Osteoblast (primary cell): Measurements from ENCODE around the gene ADGRD1. TPM values are rescaled to one million over a fixed set of nuclear protein-coding genes. Genes with fewer than 3 reads are reported as not detected.

ENCODE experiments used
- DNase-seq: peaks from one replicate; pipeline ENCODE4 v3.0.0; 2011; ENCODE audit warnings: low spot score, mixed read lengths; ENCODE audit not compliant: insufficient read length; ENCODE audit errors: missing footprints
- H2AFZ ChIP-seq: 2 replicates; pipeline ENCODE4 v1.6.0; 2011; ENCODE audit warnings: mild to moderate bottlenecking, low read length
- H3K27ac ChIP-seq: 2 replicates; pipeline ENCODE4 v1.5.1; 2011; ENCODE audit warnings: mild to moderate bottlenecking, low read depth, low read length, moderate library complexity
- H3K27me3 ChIP-seq: 2 replicates; pipeline ENCODE4 v1.6.0; 2012; ENCODE audit warnings: mild to moderate bottlenecking, control low read depth, inconsistent platforms, low read length, moderate library complexity; ENCODE audit not compliant: insufficient read depth
- H3K36me3 ChIP-seq: 2 replicates; pipeline ENCODE4 v1.5.1; 2011; ENCODE audit warnings: mild to moderate bottlenecking, low read length, control low read depth, moderate library complexity; ENCODE audit not compliant: insufficient read depth
- H3K4me1 ChIP-seq: 2 replicates; pipeline ENCODE4 v1.5.1; 2011; ENCODE audit warnings: mild to moderate bottlenecking, low read length, control low read depth, moderate library complexity; ENCODE audit not compliant: insufficient read depth
- H3K4me2 ChIP-seq: 2 replicates; pipeline ENCODE4 v1.6.0; 2011; ENCODE audit warnings: mild to moderate bottlenecking, low read length; ENCODE audit not compliant: insufficient read depth
- H3K4me3 ChIP-seq: fragments of 200-600 bp; sonication (generic); 3 replicates; pipeline ENCODE4 v1.5.1; 2012; ENCODE audit warnings: mild to moderate bottlenecking, low read length, inconsistent platforms; ENCODE audit not compliant: insufficient read depth
- H3K79me2 ChIP-seq: 2 replicates; pipeline ENCODE4 v1.6.0; 2012; ENCODE audit warnings: mild to moderate bottlenecking, low read length, control low read depth, inconsistent platforms; ENCODE audit not compliant: insufficient read depth
- H3K9me3 ChIP-seq: 2 replicates; pipeline ENCODE4 v1.5.1; 2011; ENCODE audit warnings: low read depth, low read length, control low read depth
- H4K20me1 ChIP-seq: 2 replicates; pipeline ENCODE4 v1.6.0; 2012; ENCODE audit warnings: mild to moderate bottlenecking, low read length, control low read depth; ENCODE audit not compliant: insufficient read depth
- CTCF ChIP-seq: IDR thresholded peaks from 2 replicates; pipeline ENCODE4 v1.5.1; 2011; ENCODE audit warnings: mild to moderate bottlenecking, low read depth, low read length, moderate library complexity; ENCODE audit errors: extremely low read depth
- total RNA-seq: library from RNA; depleted of rRNA; stranded (reverse); fragments of >200 nt; gene quantifications from 2 replicates; pipeline ENCODE4 v1.2.3, GENCODE V29; 2012

Gene ADGRD1
- total RNA-seq, 1 donor: 0.72 TPM

GRCh38 chr12:130981074-130981742, 27.5 kb downstream of the ADGRD1 start:
- no peak for TF ChIP-seq CTCF
- Histone ChIP-seq H3K27me3 (no peaks in the 10 kb centered on the region), H3K79me2 (no peaks in the 10 kb centered on the region), H3K9me3 (no peaks in the 10 kb centered on the region), H4K20me1 (no peaks in the 10 kb centered on the region), H3K4me1 (no peaks in the 10 kb centered on the region), H3K4me2 (no peak overlapping the region), H3K36me3 (no peaks in the 10 kb centered on the region), H3K4me3 (no peak overlapping the region), H2AFZ (no peak overlapping the region), H3K27ac (no peak overlapping the region)
- no peak for DNase-seq

GRCh38 chr12:130981911-130982310, 28.2 kb downstream of the ADGRD1 start:
- Histone ChIP-seq H3K27me3 (no peaks in the 10 kb centered on the region), H3K4me3 (no peak overlapping the region), H3K4me1 (no peaks in the 10 kb centered on the region), H3K9me3 (no peaks in the 10 kb centered on the region), H3K27ac (no peak overlapping the region), H3K79me2 (no peaks in the 10 kb centered on the region), H3K4me2 (no peak overlapping the region), H2AFZ (no peak overlapping the region), H3K36me3 (no peaks in the 10 kb centered on the region), H4K20me1 (no peaks in the 10 kb centered on the region)
- DNase-seq: no peak
- TF ChIP-seq CTCF: no peak

- Histone ChIP-seq H2AFZ (no peak overlapping the region), H3K9me3 (no peaks in the 10 kb centered on the region), H4K20me1 (no peaks in the 10 kb centered on the region), H3K4me3 (no peak overlapping the region), H3K4me1 (no peaks in the 10 kb centered on the region), H3K27ac (no peak overlapping the region), H3K4me2 (no peak overlapping the region), H3K79me2 (no peaks in the 10 kb centered on the region), H3K36me3 (no peaks in the 10 kb centered on the region), H3K27me3 (no peaks in the 10 kb centered on the region)
- TF ChIP-seq CTCF: no peak
- no peak for DNase-seq
Measured at GRCh38 chr12:130982565-130983225, 29.0 kb downstream of the ADGRD1 start.

- TF ChIP-seq CTCF: no peak
- H4K20me1 ChIP-seq: no peaks in the 10 kb centered on the region
- no peaks in the 10 kb centered on the region for H3K79me2 ChIP-seq
- no peak overlapping the region for H3K4me3 ChIP-seq
- H3K9me3 ChIP-seq: no peaks in the 10 kb centered on the region
- H3K4me2 ChIP-seq: no peak overlapping the region
- H3K4me1 ChIP-seq: no peaks in the 10 kb centered on the region
- H3K27me3 ChIP-seq: no peaks in the 10 kb centered on the region
- H3K27ac ChIP-seq: no peak overlapping the region
- no peaks in the 10 kb centered on the region for H3K36me3 ChIP-seq
- no peak overlapping the region for H2AFZ ChIP-seq
- no peak for DNase-seq
Measured at GRCh38 chr12:130983328-130984017, 29.8 kb downstream of the ADGRD1 start.
